Measurements from ENCODE around the gene CLEC9A. TPM values are rescaled to one million over a fixed set of nuclear protein-coding genes. Genes with fewer than 3 reads are reported as not detected.

CLEC9A gene
- total and polyA plus RNA-seq, 5 donors from 2014 or later, result not detected

- Mint-ChIP-seq H3K36me3 (no peaks in the 10 kb centered on the region), H3K27ac (no peak overlapping the region), H3K4me1 (peaks cover 0 to 4% (median 0%) of the 10 kb centered on the region in 4 donors), H3K9me3 (peaks cover 0 to 3% (median 0%) of the 10 kb centered on the region in 7 donors), H3K27me3 (peaks cover 40% of the 10 kb centered on the region), H3K4me3 (no peak overlapping the region)
- Histone ChIP-seq H3K4me1 (ENCODE audit: control insufficient read depth, insufficient read depth, low read length, poor library complexity, severe bottlenecking) (no peaks in the 10 kb centered on the region), H3K27me3 (ENCODE audit: control insufficient read depth, insufficient read depth, low read length) (peaks cover 8% of the 10 kb centered on the region), H3K36me3 (ENCODE audit: control insufficient read depth, insufficient read depth, low read length) (no peaks in the 10 kb centered on the region), H3K9me3 (ENCODE audit: control insufficient read depth in 2 of 2, low read length in 2 of 2) (no peaks in the 10 kb centered on the region), H3K4me3 (ENCODE audit: low read depth, low read length) (no peak overlapping the region), H3K27ac (ENCODE audit: insufficient read depth, low read length, poor library complexity, severe bottlenecking) (no peak overlapping the region)
- DNase-seq (no peak), ATAC-seq (ENCODE audit: low read depth in 2 of 2) (no peak)
These were observed 37.5 kb downstream of the CLEC9A start for GRCh38 chr12:10067942-10068341.

- no peak overlapping the region for H3K27ac Mint-ChIP-seq
- ATAC-seq (ENCODE audit: low read depth in 2 of 2) (no peak), DNase-seq (no peak)
- H3K9me3 Mint-ChIP-seq, result peaks cover 0 to 3% (median 0%) of the 10 kb centered on the region in 7 donors
- Histone ChIP-seq H3K27ac (ENCODE audit: insufficient read depth, low read length, poor library complexity, severe bottlenecking) (no peak overlapping the region), H3K36me3 (ENCODE audit: control insufficient read depth, insufficient read depth, low read length) (no peaks in the 10 kb centered on the region), H3K9me3 (ENCODE audit: control insufficient read depth in 2 of 2, low read length in 2 of 2) (no peaks in the 10 kb centered on the region), H3K4me1 (ENCODE audit: control insufficient read depth, insufficient read depth, low read length, poor library complexity, severe bottlenecking) (no peaks in the 10 kb centered on the region), H3K4me3 (ENCODE audit: low read depth, low read length) (no peak overlapping the region), H3K27me3 (ENCODE audit: control insufficient read depth, insufficient read depth, low read length) (peaks cover 8% of the 10 kb centered on the region)
- H3K36me3 Mint-ChIP-seq, result no peaks in the 10 kb centered on the region
- H3K27me3 Mint-ChIP-seq, result peaks cover 44% of the 10 kb centered on the region
- no peak overlapping the region for H3K4me3 Mint-ChIP-seq
- H3K4me1 Mint-ChIP-seq, result peaks cover 0 to 4% (median 0%) of the 10 kb centered on the region in 4 donors
These were observed 38.2 kb downstream of the CLEC9A start for GRCh38 chr12:10068644-10069043.

GRCh38 chr12:10069099-10069498 is 38.6 kb downstream of the CLEC9A start:
- no peak overlapping the region for H3K4me3 ChIP-seq (ENCODE audit: low read depth, low read length)
- peaks cover 8% of the 10 kb centered on the region for H3K27me3 ChIP-seq (ENCODE audit: control insufficient read depth, insufficient read depth, low read length)
- DNase-seq (no peak), ATAC-seq (ENCODE audit: low read depth in 2 of 2) (no peak)
- no peaks in the 10 kb centered on the region for H3K9me3 ChIP-seq (ENCODE audit: control insufficient read depth in 2 of 2, low read length in 2 of 2)
- Mint-ChIP-seq H3K4me3 (no peak overlapping the region), H3K27ac (peak overlapping the region in 1 of 3 donors; percentile 85), H3K9me3 (peaks cover 0 to 3% (median 0%) of the 10 kb centered on the region in 7 donors), H3K36me3 (no peaks in the 10 kb centered on the region), H3K27me3 (peaks cover 44% of the 10 kb centered on the region), H3K4me1 (peaks cover 0 to 4% (median 0%) of the 10 kb centered on the region in 4 donors)
- H3K36me3 ChIP-seq (ENCODE audit: control insufficient read depth, insufficient read depth, low read length), result no peaks in the 10 kb centered on the region
- no peaks in the 10 kb centered on the region for H3K4me1 ChIP-seq (ENCODE audit: control insufficient read depth, insufficient read depth, low read length, poor library complexity, severe bottlenecking)
- H3K27ac ChIP-seq (ENCODE audit: insufficient read depth, low read length, poor library complexity, severe bottlenecking), result no peak overlapping the region

- Mint-ChIP-seq H3K4me3 (no peak overlapping the region), H3K27ac (no peak overlapping the region), H3K27me3 (peaks cover 41% of the 10 kb centered on the region), H3K4me1 (peaks cover 0 to 4% (median 0%) of the 10 kb centered on the region in 4 donors), H3K9me3 (peaks cover 0 to 3% (median 0%) of the 10 kb centered on the region in 7 donors), H3K36me3 (no peaks in the 10 kb centered on the region)
- Histone ChIP-seq H3K4me1 (ENCODE audit: control insufficient read depth, insufficient read depth, low read length, poor library complexity, severe bottlenecking) (no peaks in the 10 kb centered on the region), H3K36me3 (ENCODE audit: control insufficient read depth, insufficient read depth, low read length) (no peaks in the 10 kb centered on the region), H3K4me3 (ENCODE audit: low read depth, low read length) (no peak overlapping the region), H3K27me3 (ENCODE audit: control insufficient read depth, insufficient read depth, low read length) (peaks cover 8% of the 10 kb centered on the region), H3K27ac (ENCODE audit: insufficient read depth, low read length, poor library complexity, severe bottlenecking) (no peak overlapping the region), H3K9me3 (ENCODE audit: control insufficient read depth in 2 of 2, low read length in 2 of 2) (no peaks in the 10 kb centered on the region)
- no peak for ATAC-seq (ENCODE audit: low read depth in 2 of 2)
- no peak for DNase-seq
These were observed 39.5 kb downstream of the CLEC9A start for GRCh38 chr12:10069976-10070375.

- no peaks in the 10 kb centered on the region for H3K4me1 ChIP-seq (ENCODE audit: control insufficient read depth, insufficient read depth, low read length, poor library complexity, severe bottlenecking)
- DNase-seq (no peak), ATAC-seq (ENCODE audit: low read depth in 2 of 2) (no peak)
- Mint-ChIP-seq H3K4me1 (peaks cover 0 to 4% (median 0%) of the 10 kb centered on the region in 4 donors), H3K27me3 (peaks cover 42% of the 10 kb centered on the region), H3K9me3 (peaks cover 0 to 3% (median 0%) of the 10 kb centered on the region in 7 donors), H3K4me3 (no peak overlapping the region), H3K27ac (no peak overlapping the region), H3K36me3 (no peaks in the 10 kb centered on the region)
- H3K27me3 ChIP-seq (ENCODE audit: control insufficient read depth, insufficient read depth, low read length), result peaks cover 8% of the 10 kb centered on the region
- no peaks in the 10 kb centered on the region for H3K9me3 ChIP-seq (ENCODE audit: control insufficient read depth in 2 of 2, low read length in 2 of 2)
- H3K27ac ChIP-seq (ENCODE audit: insufficient read depth, low read length, poor library complexity, severe bottlenecking), result no peak overlapping the region
- H3K4me3 ChIP-seq (ENCODE audit: low read depth, low read length), result no peak overlapping the region
- no peaks in the 10 kb centered on the region for H3K36me3 ChIP-seq (ENCODE audit: control insufficient read depth, insufficient read depth, low read length)
These were observed 39.9 kb downstream of the CLEC9A start for GRCh38 chr12:10070380-10070779.

GRCh38 chr12:10072131-10072530 is 41.6 kb downstream of the CLEC9A start:
- H3K27ac ChIP-seq (ENCODE audit: insufficient read depth, low read length, poor library complexity, severe bottlenecking), result no peak overlapping the region
- H3K9me3 Mint-ChIP-seq, result peaks cover 0 to 3% (median 0%) of the 10 kb centered on the region in 7 donors
- no peaks in the 10 kb centered on the region for H3K36me3 ChIP-seq (ENCODE audit: control insufficient read depth, insufficient read depth, low read length)
- H3K4me1 Mint-ChIP-seq, result peaks cover 0 to 4% (median 0%) of the 10 kb centered on the region in 4 donors
- H3K27me3 Mint-ChIP-seq, result peaks cover 42% of the 10 kb centered on the region
- no peak overlapping the region for H3K4me3 Mint-ChIP-seq
- H3K27me3 ChIP-seq (ENCODE audit: control insufficient read depth, insufficient read depth, low read length), result peaks cover 10% of the 10 kb centered on the region
- no peak overlapping the region for H3K4me3 ChIP-seq (ENCODE audit: low read depth, low read length)
- no peaks in the 10 kb centered on the region for H3K4me1 ChIP-seq (ENCODE audit: control insufficient read depth, insufficient read depth, low read length, poor library complexity, severe bottlenecking)
- no peak for ATAC-seq (ENCODE audit: low read depth in 2 of 2)
- DNase-seq, result no peak
- no peaks in the 10 kb centered on the region for H3K9me3 ChIP-seq (ENCODE audit: control insufficient read depth in 2 of 2, low read length in 2 of 2)
- no peak overlapping the region for H3K27ac Mint-ChIP-seq
- H3K36me3 Mint-ChIP-seq, result no peaks in the 10 kb centered on the region

GRCh38 chr12:10073261-10073660 is 42.8 kb downstream of the CLEC9A start:
- H3K4me1 ChIP-seq (ENCODE audit: control insufficient read depth, insufficient read depth, low read length, poor library complexity, severe bottlenecking), result no peaks in the 10 kb centered on the region
- H3K27ac Mint-ChIP-seq, result no peak overlapping the region
- no peak overlapping the region for H3K27ac ChIP-seq (ENCODE audit: insufficient read depth, low read length, poor library complexity, severe bottlenecking)
- no peak for DNase-seq
- no peak overlapping the region for H3K4me3 Mint-ChIP-seq
- no peaks in the 10 kb centered on the region for H3K9me3 Mint-ChIP-seq
- H3K36me3 ChIP-seq (ENCODE audit: control insufficient read depth, insufficient read depth, low read length), result no peaks in the 10 kb centered on the region
- no peaks in the 10 kb centered on the region for H3K36me3 Mint-ChIP-seq
- peaks cover 44% of the 10 kb centered on the region for H3K27me3 Mint-ChIP-seq
- no peaks in the 10 kb centered on the region for H3K9me3 ChIP-seq (ENCODE audit: control insufficient read depth in 2 of 2, low read length in 2 of 2)
- H3K27me3 ChIP-seq (ENCODE audit: control insufficient read depth, insufficient read depth, low read length), result peaks cover 7% of the 10 kb centered on the region
- ATAC-seq (ENCODE audit: low read depth in 2 of 2), result no peak
- no peak overlapping the region for H3K4me3 ChIP-seq (ENCODE audit: low read depth, low read length)
- peaks cover 0 to 4% (median 0%) of the 10 kb centered on the region in 4 donors for H3K4me1 Mint-ChIP-seq

GRCh38 chr12:10075451-10075850 is 45.0 kb downstream of the CLEC9A start:
- no peaks in the 10 kb centered on the region for H3K9me3 Mint-ChIP-seq
- H3K27me3 Mint-ChIP-seq, result peaks cover 26% of the 10 kb centered on the region

More at GRCh38 chr12:10075451-10075850, 45.0 kb downstream of the CLEC9A start:
- no peak overlapping the region for H3K27ac ChIP-seq (ENCODE audit: insufficient read depth, low read length, poor library complexity, severe bottlenecking)
- H3K4me1 ChIP-seq (ENCODE audit: control insufficient read depth, insufficient read depth, low read length, poor library complexity, severe bottlenecking), result no peaks in the 10 kb centered on the region
- Mint-ChIP-seq H3K4me3 (no peak overlapping the region), H3K36me3 (no peaks in the 10 kb centered on the region), H3K4me1 (no peaks in the 10 kb centered on the region), H3K27ac (no peak overlapping the region)
- DNase-seq, result no peak
- no peaks in the 10 kb centered on the region for H3K9me3 ChIP-seq (ENCODE audit: control insufficient read depth in 2 of 2, low read length in 2 of 2)
- no peak overlapping the region for H3K4me3 ChIP-seq (ENCODE audit: low read depth, low read length)
- ATAC-seq (ENCODE audit: low read depth in 2 of 2), result no peak
- H3K27me3 ChIP-seq (ENCODE audit: control insufficient read depth, insufficient read depth, low read length), result peaks cover 7% of the 10 kb centered on the region
- H3K36me3 ChIP-seq (ENCODE audit: control insufficient read depth, insufficient read depth, low read length), result no peaks in the 10 kb centered on the region
